Left ventricle myocardium superior (tissue), 1 donor: ENCODE measurements around the gene BRD1. TPM values are rescaled to one million over a fixed set of nuclear protein-coding genes. Genes with fewer than 3 reads are reported as not detected.
"Not testable (repeated sequence)": the region's sequence is repeated elsewhere in the genome, so short reads cannot be mapped to it uniquely, and the experiment has no call there.

ENCODE experiments used
- ATAC-seq: fragments of 200-7000 bp; cut with Tn5 transposase; one replicate; pipeline ENCODE4 v1.9.1; 2020; ENCODE audit warnings: mild to moderate bottlenecking, moderate library complexity
- DNase-seq: peaks from one replicate; pipeline ENCODE4 v3.0.0-alpha.2; 2020
- intact Hi-C: fragments of 100-400 bp; cut with micrococcal nuclease; formaldehyde crosslinking; loops from one replicate; pipeline ENCODE4 v1.11.0; 2022
- total RNA-seq: library from RNA; stranded (reverse); fragmentation: NEBNext Ultra II Directional; extraction: Animal tissue kit (Norgen Biotek cat#: 25700); gene quantifications from one replicate; pipeline ENCODE4 v1.2.1, GENCODE V29; 2021
- donor health status: DM: no; HTN: yes; CAD: no; lungs with severe emphysema.

Gene BRD1
- total RNA-seq, 1 donor from 2014 or later = 18.7 TPM

- no peak for ATAC-seq
- intact Hi-C loops = no loop called here
- peak; percentile 8 for DNase-seq
Measured at GRCh38 chr22:49763696-49764095, 64.0 kb downstream of the BRD1 start.

GRCh38 chr22:49763138-49763537 lies 64.5 kb downstream of the BRD1 start:
- DNase-seq (no peak), ATAC-seq (no peak)
- intact Hi-C loops = no loop called here

GRCh38 chr22:49762571-49762970 lies 65.1 kb downstream of the BRD1 start:
- ATAC-seq, intact Hi-C loops: not testable (repeated sequence)
- peak; percentile 8 for DNase-seq

- no peak for ATAC-seq
- no peak for DNase-seq
- intact Hi-C loops = no loop called here
Measured at GRCh38 chr22:49761836-49762235, 65.8 kb downstream of the BRD1 start.

- intact Hi-C loops = no loop called here
- DNase-seq (no peak), ATAC-seq (no peak)
Measured at GRCh38 chr22:49760630-49761571, 66.8 kb downstream of the BRD1 start.

- no peak for ATAC-seq
- intact Hi-C loops = no loop called here
- DNase-seq = no peak
Measured at GRCh38 chr22:49760280-49760629, 67.4 kb downstream of the BRD1 start.

- no peak for ATAC-seq
- intact Hi-C loops = no loop called here
- DNase-seq = no peak
Measured at GRCh38 chr22:49756676-49757075, 71.0 kb downstream of the BRD1 start.

- ATAC-seq (no peak), DNase-seq (no peak)
- intact Hi-C loops = no loop called here
Measured at GRCh38 chr22:49756201-49756600, 71.5 kb downstream of the BRD1 start.

GRCh38 chr22:49755631-49756001 lies 72.1 kb downstream of the BRD1 start:
- intact Hi-C loops = no loop called here
- DNase-seq (no peak), ATAC-seq (no peak)

GRCh38 chr22:49754696-49755630 lies 72.7 kb downstream of the BRD1 start:
- intact Hi-C loops = no loop called here
- DNase-seq = no peak
- ATAC-seq = no peak

GRCh38 chr22:49753961-49754695 lies 73.5 kb downstream of the BRD1 start:
- intact Hi-C loops = no loop called here
- no peak for ATAC-seq
- DNase-seq = no peak

GRCh38 chr22:49753276-49753890 lies 74.3 kb downstream of the BRD1 start:
- intact Hi-C loops = no loop called here
- no peak for DNase-seq
- ATAC-seq = no peak

- DNase-seq (no peak), ATAC-seq (no peak)
- intact Hi-C loops = no loop called here
Measured at GRCh38 chr22:49752598-49753091, 75.0 kb downstream of the BRD1 start.

- no peak for ATAC-seq
Measured at GRCh38 chr22:49751966-49752597, 75.6 kb downstream of the BRD1 start.

GRCh38 chr22:49751318-49751965 lies 76.2 kb downstream of the BRD1 start:
- DNase-seq = no peak
- intact Hi-C loops = no loop called here
- no peak for ATAC-seq

More at GRCh38 chr22:49751966-49752597, 75.6 kb downstream of the BRD1 start:
- intact Hi-C loops = no loop called here
- DNase-seq = no peak

- intact Hi-C loops = no loop called here
- no peak for DNase-seq
- no peak for ATAC-seq
Measured at GRCh38 chr22:49749885-49750510, 77.7 kb downstream of the BRD1 start.

- DNase-seq = no peak
- ATAC-seq = no peak
- intact Hi-C loops = no loop called here
Measured at GRCh38 chr22:49749227-49749626, 78.4 kb downstream of the BRD1 start.
